Ishikawa (cell line): ENCODE data around the gene HSD11B1.

Experiments used
- CEBPB ChIP-seq: IDR thresholded peaks from 2 replicates; pipeline ENCODE4 v1.6.1; 2012
- CREB1 ChIP-seq: IDR thresholded peaks from 2 replicates; pipeline ENCODE4 v1.6.1; 2012; ENCODE audit warnings: low read depth
- EGR1 ChIP-seq: IDR thresholded peaks from 2 replicates; pipeline ENCODE4 v1.6.1; 2012
- EP300 ChIP-seq: IDR thresholded peaks from 2 replicates; pipeline ENCODE4 v1.6.1; 2012; ENCODE audit warnings: borderline replicate concordance
- FOXM1 ChIP-seq: IDR thresholded peaks from 2 replicates; pipeline ENCODE4 v1.6.1; 2012; ENCODE audit warnings: low read depth, borderline replicate concordance
- MAX ChIP-seq: IDR thresholded peaks from 2 replicates; pipeline ENCODE4 v1.6.1; 2012
- NFIC ChIP-seq: IDR thresholded peaks from 2 replicates; pipeline ENCODE4 v1.6.1; 2012
- RAD21 ChIP-seq: IDR thresholded peaks from 2 replicates; pipeline ENCODE4 v1.6.1; 2012; ENCODE audit warnings: low read depth
- REST ChIP-seq: IDR thresholded peaks from 2 replicates; pipeline ENCODE4 v1.6.1; 2012; ENCODE audit warnings: low read depth, mild to moderate bottlenecking
- TAF1 ChIP-seq: IDR thresholded peaks from 2 replicates; pipeline ENCODE4 v1.6.1; 2012; ENCODE audit warnings: low read depth, mild to moderate bottlenecking
- TCF12 ChIP-seq: IDR thresholded peaks from 2 replicates; pipeline ENCODE4 v1.6.1; 2012; ENCODE audit warnings: low read depth
- TEAD4 ChIP-seq: IDR thresholded peaks from 2 replicates; pipeline ENCODE4 v1.6.1; 2012
- YY1 ChIP-seq: IDR thresholded peaks from 2 replicates; pipeline ENCODE4 v1.6.1; 2012; ENCODE audit warnings: low read depth
- ZBTB7A ChIP-seq: IDR thresholded peaks from 2 replicates; pipeline ENCODE4 v1.6.1; 2012; ENCODE audit warnings: low read depth
- TF ChIP-seq, protein P1 (sequence below): IDR thresholded peaks from 2 replicates; pipeline ENCODE4 v1.6.1; 2012

HSD11B1 gene

DNA sequence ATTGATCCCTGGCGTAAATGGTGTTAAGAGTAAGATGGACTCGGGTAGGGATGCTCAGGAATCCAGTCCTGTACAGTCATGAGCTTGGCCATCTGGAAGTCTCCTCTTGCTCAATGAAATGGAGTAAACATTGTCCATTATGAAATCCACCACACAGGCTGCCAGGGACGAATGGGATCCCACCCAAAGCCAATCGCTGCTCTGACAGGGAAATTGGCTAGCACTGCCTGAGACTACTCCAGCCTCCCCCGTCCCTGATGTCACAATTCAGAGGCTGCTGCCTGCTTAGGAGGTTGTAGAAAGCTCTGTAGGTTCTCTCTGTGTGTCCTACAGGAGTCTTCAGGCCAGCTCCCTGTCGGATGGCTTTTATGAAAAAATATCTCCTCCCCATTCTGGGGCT lies at the start of gene HSD11B1:
HSD11B1 (plus strand) TSS at position 263 of the 400 bp plus-strand sequence; CDS start at position 360, 97 bp downstream.
- no peak for TF ChIP-seq FOXM1
- no peak for TF ChIP-seq NFIC
- no peak for TF ChIP-seq EP300
- TF ChIP-seq EGR1: no peak
- no peak for TF ChIP-seq YY1
- no peak for TF ChIP-seq TEAD4
- no peak for TF ChIP-seq CREB1
- no peak for TF ChIP-seq TAF1
- no peak for TF ChIP-seq MAX
- TF ChIP-seq CEBPB: no peak
- TF ChIP-seq RAD21: no peak
- TF ChIP-seq, protein P1, sequence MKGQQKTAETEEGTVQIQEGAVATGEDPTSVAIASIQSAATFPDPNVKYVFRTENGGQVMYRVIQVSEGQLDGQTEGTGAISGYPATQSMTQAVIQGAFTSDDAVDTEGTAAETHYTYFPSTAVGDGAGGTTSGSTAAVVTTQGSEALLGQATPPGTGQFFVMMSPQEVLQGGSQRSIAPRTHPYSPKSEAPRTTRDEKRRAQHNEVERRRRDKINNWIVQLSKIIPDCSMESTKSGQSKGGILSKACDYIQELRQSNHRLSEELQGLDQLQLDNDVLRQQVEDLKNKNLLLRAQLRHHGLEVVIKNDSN: no peak

DNA sequence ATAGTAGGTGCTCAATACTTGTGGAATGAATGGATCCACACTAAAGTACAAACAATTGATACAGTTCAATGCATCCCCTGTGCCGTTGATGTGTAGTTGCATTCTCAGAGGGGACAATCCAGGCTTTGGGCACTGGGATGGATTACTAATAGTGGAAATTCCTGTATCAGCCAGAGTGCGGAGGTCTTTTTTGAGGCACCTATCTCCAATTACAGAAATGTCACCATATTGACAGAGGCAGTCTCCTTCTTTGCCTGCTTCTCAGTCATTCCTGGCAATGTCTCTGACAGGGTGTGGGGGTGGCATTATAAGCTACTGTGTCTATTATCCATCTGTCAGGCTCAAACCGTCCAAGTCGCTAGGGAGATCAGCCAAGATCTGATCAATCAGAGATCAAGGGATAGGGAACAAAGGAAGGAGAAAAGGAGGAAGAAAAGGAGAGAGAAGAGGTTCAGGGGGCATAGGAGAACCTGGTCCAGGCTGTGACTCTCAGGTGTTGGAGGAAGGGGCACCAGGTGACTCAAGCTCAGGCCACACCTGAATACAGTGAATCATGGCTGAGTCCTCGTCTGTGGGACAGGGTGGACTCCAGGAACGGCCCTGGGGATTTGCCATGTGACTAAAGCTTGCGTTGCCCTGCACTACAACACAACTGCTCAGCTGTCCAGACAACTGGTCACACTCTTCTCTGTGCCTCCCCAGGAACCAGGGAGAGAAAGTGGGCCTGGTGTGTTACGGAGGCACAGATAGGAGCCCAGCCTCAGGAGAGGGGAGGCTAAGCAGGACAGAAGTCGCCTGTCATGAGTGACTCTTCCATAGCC lies 49.0 kb upstream of the HSD11B1 start:
- TF ChIP-seq EGR1: no peak
- peak; percentile 46; the same call in 1 of the 2 replicates for TF ChIP-seq MAX

GRCh38 chr1:209657140-209657879 lies 47.3 kb upstream of the HSD11B1 start:
- TF ChIP-seq, protein P1: no peak
- peak; percentile 75 for TF ChIP-seq TCF12
- TF ChIP-seq TEAD4: peak; percentile 85
- peak; percentile 58; the same call in 1 of the 2 replicates for TF ChIP-seq NFIC
- no peak for TF ChIP-seq FOXM1
- no peak for TF ChIP-seq CEBPB
- TF ChIP-seq TAF1: no peak
- TF ChIP-seq EGR1: no peak
- no peak for TF ChIP-seq MAX
- no peak for TF ChIP-seq RAD21
- no peak for TF ChIP-seq ZBTB7A
- no peak for TF ChIP-seq REST
- TF ChIP-seq EP300: peak; percentile 83
- TF ChIP-seq YY1: no peak
- TF ChIP-seq CREB1: peak; percentile 40; the same call in 1 of the 2 replicates

GRCh38 chr1:209657918-209658317 lies 46.7 kb upstream of the HSD11B1 start:
- TF ChIP-seq ZBTB7A (no peak), FOXM1 (no peak), RAD21 (no peak), YY1 (no peak), CREB1 (no peak), TEAD4 (no peak), CEBPB (no peak)
- TF ChIP-seq, protein P1: no peak

DNA sequence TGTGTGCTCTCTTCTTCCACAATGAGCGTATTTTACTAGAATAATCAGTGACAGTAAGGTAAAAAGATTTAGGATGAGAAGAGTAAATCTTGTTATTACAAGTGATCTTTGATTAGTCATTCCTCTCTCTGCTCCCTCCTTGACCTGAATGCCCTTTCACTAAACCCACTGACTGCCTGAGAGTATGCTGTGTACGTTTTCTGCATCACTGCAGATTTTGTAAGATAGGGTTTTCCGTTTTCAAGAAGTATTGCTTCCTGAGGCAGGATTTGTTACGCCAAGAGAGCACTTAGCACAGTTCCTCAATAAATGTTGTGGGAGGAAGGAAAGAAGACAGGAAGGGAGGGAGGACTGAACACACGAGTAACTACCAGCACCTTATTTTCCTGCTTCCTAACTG lies 44.7 kb upstream of the HSD11B1 start:
- TF ChIP-seq FOXM1 (no peak; the same call in 1 of the 2 replicates), EP300 (peak; percentile 51; the same call in 1 of the 2 replicates)

GRCh38 chr1:209661071-209661470 lies 43.6 kb upstream of the HSD11B1 start:
- TF ChIP-seq CEBPB: no peak
- TF ChIP-seq REST: no peak
- no peak for TF ChIP-seq TEAD4
- no peak for TF ChIP-seq MAX
- TF ChIP-seq, protein P1: no peak
